Measurements from ENCODE around the gene OCA2.

The OCA2 gene

DNA sequence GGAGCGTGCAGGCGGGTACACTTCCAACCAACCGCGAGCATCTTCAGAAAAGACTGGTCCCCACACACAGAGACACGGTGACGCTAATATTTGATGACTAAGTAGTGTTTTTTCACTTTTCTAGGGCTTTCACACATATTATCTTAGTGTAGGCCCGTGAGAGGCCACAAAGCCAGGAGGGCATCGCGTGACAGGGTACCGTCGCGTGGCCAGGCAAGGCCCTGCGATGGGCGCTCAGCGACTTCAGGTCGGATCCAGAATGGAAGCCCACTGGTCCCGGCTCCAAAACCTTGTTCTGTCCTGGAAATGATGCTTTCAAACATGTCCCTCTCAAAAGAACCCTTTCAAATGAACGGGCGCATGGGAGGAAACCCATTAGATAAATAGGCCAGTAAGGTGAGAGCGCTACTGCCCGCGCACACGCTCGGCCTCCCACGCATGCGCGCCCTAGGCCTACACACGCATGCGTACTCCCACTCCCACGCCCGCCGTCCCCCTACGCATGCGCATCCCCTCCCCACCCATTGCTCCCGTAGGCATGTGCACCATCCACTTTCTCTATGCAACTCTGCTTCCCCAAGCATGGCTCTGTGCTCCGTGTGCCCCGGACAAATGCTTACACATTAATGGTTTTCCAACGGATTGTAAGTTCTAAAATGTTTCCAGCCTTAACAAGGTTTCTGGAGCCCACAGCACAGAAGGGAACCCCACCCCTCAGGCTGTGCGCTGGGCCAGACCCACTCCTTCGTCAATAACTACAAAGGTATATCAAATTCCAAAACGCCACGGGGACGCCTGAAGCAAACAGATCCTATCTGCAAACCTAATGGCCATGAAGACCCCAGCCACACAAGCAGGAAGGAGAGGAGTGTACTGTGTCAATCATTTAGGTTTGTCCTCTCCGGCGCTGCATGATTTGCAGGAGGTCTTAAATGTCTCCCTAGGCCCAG is 72.1 kb downstream of the OCA2 start:
- peaks cover 0 to 2% of the 10 kb centered on the region in 2 donors for H3K4me1 Mint-ChIP-seq (ENCODE audit: low read depth in 2 of 2)
- DNase-seq (no peak), ATAC-seq (replicated peaks) (no peak)
- H3K36me3 Mint-ChIP-seq (ENCODE audit: insufficient read depth), result no peaks in the 10 kb centered on the region
- no peak overlapping the region for H3K27ac Mint-ChIP-seq
- no peaks in the 10 kb centered on the region for H3K9me3 Mint-ChIP-seq
- peaks cover 5 to 18% of the 10 kb centered on the region in 2 donors for H3K27me3 Mint-ChIP-seq
- H3K4me3 Mint-ChIP-seq, result no peak overlapping the region

DNA sequence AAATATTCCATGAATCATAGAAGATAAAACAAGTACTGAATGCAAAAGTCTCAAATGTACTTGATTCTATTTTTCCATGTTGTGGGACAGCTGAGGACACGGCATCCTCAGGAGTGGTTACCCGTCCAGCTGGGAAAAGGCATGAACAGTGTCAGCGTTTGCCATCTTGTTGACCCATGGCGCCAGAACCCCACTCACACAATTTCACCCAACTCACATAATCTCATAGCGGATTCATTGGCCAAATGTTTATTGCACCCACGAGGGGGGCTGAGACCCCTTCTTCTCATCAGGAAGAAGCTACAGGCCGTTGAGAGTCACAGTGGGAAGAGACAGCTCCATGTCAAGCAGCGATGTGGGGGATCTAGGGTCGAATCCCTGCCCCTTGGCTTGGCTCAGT is 72.9 kb downstream of the OCA2 start:
- H3K27ac Mint-ChIP-seq, result no peak overlapping the region
- no peak for DNase-seq
- H3K4me3 Mint-ChIP-seq, result no peak overlapping the region

DNA sequence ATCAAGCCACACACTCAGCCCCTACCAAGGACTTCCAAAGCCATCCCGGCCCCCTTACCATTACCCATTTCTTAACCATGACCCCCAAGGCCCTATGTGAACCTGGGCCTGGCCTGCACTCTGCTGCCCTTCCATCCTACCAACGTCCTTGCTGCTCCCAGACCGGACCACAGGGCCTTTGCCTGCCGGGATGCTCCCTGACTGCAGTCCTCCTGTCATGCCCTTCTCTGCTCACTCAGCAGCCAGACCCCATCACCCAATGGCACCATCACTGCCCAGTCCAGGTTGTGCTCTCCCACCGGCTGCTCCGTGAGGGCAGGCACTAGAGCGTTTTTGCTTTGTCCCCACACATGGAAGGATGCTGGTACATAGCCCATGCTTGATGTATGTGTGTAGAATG is 73.7 kb downstream of the OCA2 start:
- H3K27ac Mint-ChIP-seq, result no peak overlapping the region
- H3K9me3 Mint-ChIP-seq, result no peaks in the 10 kb centered on the region
- ATAC-seq (replicated peaks) (no peak), DNase-seq (no peak)
- H3K36me3 Mint-ChIP-seq (ENCODE audit: insufficient read depth), result no peaks in the 10 kb centered on the region
- H3K4me1 Mint-ChIP-seq (ENCODE audit: low read depth in 2 of 2), result peaks cover 0 to 2% of the 10 kb centered on the region in 2 donors
- H3K27me3 Mint-ChIP-seq, result peaks cover 5 to 17% of the 10 kb centered on the region in 2 donors
- no peak overlapping the region for H3K4me3 Mint-ChIP-seq

More for the DNA sequence above, 72.9 kb downstream of the OCA2 start:
- no peaks in the 10 kb centered on the region for H3K9me3 Mint-ChIP-seq
- H3K27me3 Mint-ChIP-seq, result peaks cover 5 to 18% of the 10 kb centered on the region in 2 donors
- no peak for ATAC-seq (replicated peaks)
- H3K4me1 Mint-ChIP-seq (ENCODE audit: low read depth in 2 of 2), result peaks cover 0 to 2% of the 10 kb centered on the region in 2 donors
- H3K36me3 Mint-ChIP-seq (ENCODE audit: insufficient read depth), result no peaks in the 10 kb centered on the region

DNA sequence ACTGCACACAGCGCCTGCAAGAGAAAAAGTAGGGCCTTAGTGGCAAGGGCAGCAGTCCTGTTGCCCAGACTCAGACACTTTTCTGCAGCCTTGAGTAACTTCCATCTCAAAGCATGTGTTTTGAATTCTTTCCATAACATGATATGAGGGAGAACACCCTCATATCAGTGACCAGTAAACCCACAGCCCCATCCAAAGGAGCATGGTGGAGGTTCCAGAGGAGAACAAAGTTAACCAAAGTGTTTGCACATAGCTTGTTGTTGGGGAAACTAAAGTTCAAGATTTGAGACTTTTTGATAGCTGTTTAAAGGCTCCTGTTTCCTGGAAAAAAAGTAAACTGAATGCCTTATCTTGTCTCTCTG is 74.2 kb downstream of the OCA2 start:
- ATAC-seq (replicated peaks), result no peak
- H3K27ac Mint-ChIP-seq, result no peak overlapping the region
- H3K36me3 Mint-ChIP-seq (ENCODE audit: insufficient read depth), result no peaks in the 10 kb centered on the region

DNA sequence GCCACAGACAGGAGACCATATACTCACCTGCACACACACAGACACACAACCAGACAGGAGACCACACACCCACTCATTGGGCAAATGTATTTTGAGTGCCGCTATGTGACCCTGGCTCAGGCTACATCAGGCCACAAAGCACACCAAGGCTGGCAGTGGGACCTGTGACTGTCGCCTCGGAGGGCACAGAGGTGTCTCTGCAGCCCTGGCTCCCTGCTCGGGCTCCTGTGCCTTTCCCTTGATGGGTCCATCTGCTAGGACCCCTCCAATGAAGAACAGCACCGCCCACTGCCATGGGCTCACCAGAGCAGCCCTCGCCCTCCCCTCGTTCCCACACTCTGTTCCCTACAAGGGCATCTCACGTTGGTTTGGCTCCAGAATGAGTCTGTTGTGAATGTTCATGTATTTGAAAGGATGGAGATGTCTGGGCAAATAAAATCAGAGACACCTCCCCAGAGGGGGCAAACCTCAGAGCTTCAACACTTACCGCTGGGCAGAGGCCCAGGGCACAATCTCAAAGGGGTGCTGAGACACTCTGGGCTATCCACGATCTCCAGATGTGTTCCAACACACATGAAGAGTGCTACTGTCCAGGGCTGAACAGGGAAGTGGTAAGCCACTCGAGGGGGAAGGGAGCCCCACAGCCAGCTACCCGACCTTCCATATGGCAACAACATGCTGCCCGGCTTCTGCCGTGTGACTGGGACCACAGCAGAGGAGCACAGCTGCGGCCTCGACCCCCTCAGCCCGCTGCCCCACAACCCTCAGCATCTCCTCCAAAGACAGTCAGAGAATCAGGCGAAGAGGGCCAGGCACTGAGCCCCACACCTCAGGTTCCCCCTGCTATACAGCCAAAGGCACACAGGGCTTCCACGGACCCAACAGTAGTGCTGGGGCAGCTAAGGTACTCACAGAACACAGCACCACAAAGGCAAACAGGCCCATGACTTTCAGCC is 74.9 kb downstream of the OCA2 start:
- Mint-ChIP-seq H3K4me1 (ENCODE audit: low read depth in 2 of 2) (peaks cover 0 to 2% of the 10 kb centered on the region in 2 donors), H3K9me3 (no peaks in the 10 kb centered on the region), H3K4me3 (no peak overlapping the region), H3K27me3 (peaks cover 0 to 10% of the 10 kb centered on the region in 2 donors), H3K36me3 (ENCODE audit: insufficient read depth) (no peaks in the 10 kb centered on the region), H3K27ac (no peak overlapping the region)
- no peak for DNase-seq
- no peak for ATAC-seq (replicated peaks)

More for the DNA sequence above, 74.2 kb downstream of the OCA2 start:
- Mint-ChIP-seq H3K27me3 (peaks cover 1 to 12% of the 10 kb centered on the region in 2 donors), H3K4me3 (no peak overlapping the region), H3K9me3 (no peaks in the 10 kb centered on the region), H3K4me1 (ENCODE audit: low read depth in 2 of 2) (peaks cover 0 to 2% of the 10 kb centered on the region in 2 donors)
- no peak for DNase-seq

DNA sequence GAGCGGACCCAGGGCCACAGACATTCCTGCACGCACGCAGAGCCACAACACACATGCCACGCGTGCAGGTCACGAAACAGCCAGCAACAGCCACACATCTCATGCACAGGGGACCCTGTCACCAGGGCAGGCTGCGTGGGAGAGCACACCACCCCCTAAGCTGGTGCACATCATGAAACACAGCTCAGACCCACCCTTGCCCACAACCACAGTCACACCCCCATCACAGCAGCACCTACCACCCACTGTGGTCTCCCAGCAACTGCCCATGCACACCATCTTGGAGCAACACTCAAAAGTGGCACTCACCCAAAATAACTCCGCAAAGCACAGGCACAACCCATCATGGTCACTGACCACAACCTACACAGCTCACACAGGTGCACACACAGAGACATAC is 75.7 kb downstream of the OCA2 start:
- ATAC-seq (replicated peaks) (no peak), DNase-seq (no peak)
- H3K27ac Mint-ChIP-seq, result no peak overlapping the region
- peaks cover 0 to 18% of the 10 kb centered on the region in 2 donors for H3K27me3 Mint-ChIP-seq
- no peaks in the 10 kb centered on the region for H3K9me3 Mint-ChIP-seq
- H3K4me3 Mint-ChIP-seq, result no peak overlapping the region
- peaks cover 0 to 2% of the 10 kb centered on the region in 2 donors for H3K4me1 Mint-ChIP-seq (ENCODE audit: low read depth in 2 of 2)
- H3K36me3 Mint-ChIP-seq (ENCODE audit: insufficient read depth), result no peaks in the 10 kb centered on the region

DNA sequence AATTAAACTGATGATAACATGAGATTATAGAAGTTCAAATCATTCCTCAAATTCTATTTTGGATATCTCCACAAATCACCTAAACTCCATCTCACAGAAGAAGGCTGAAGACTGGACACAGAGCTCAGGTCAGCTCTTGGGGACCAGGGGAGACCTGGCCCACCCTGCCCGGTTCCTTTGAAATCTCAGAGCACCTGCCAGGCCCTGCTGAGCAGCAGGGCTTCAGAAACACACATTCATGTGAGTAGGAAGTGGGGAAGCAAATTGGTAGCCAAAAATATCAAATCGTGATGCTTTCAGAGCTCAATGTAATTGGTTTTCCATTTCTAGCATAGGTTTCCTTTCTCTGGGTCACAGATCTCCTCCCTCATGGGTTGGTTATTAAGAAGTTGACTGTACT is 76.2 kb downstream of the OCA2 start:
- no peak for ATAC-seq (replicated peaks)
- H3K4me1 Mint-ChIP-seq (ENCODE audit: low read depth in 2 of 2), result peaks cover 0 to 2% of the 10 kb centered on the region in 2 donors
- DNase-seq, result no peak

DNA sequence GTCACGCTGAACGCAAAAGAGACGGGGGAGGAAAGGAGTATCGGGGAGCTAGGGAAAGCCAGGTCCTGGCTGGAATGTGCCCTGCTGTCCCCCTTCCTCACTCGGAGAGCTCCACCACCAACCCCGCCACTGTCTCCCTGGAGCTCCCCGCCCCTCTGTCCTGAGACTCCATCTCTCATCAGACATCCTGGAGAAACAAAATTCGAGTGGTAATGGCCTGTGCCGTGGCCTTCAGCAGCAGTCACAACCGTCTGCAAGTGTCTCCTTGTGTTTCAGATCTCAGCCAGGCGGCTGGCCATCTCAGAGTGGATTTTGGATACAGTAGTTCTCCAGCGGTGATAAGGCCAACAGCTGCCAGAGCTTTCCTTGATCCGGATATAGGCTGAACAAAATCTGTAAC is 76.9 kb downstream of the OCA2 start:
- H3K4me3 Mint-ChIP-seq, result no peak overlapping the region
- H3K4me1 Mint-ChIP-seq (ENCODE audit: low read depth in 2 of 2), result peaks cover 0 to 2% of the 10 kb centered on the region in 2 donors
- H3K9me3 Mint-ChIP-seq, result no peaks in the 10 kb centered on the region
- ATAC-seq (replicated peaks), result no peak
- H3K36me3 Mint-ChIP-seq (ENCODE audit: insufficient read depth), result no peaks in the 10 kb centered on the region
- H3K27ac Mint-ChIP-seq, result no peak overlapping the region
- no peak for DNase-seq
- H3K27me3 Mint-ChIP-seq, result peaks cover 0 to 23% of the 10 kb centered on the region in 2 donors

More for the DNA sequence above, 76.2 kb downstream of the OCA2 start:
- H3K9me3 Mint-ChIP-seq, result no peaks in the 10 kb centered on the region
- H3K27ac Mint-ChIP-seq, result no peak overlapping the region
- peaks cover 0 to 23% of the 10 kb centered on the region in 2 donors for H3K27me3 Mint-ChIP-seq
- H3K4me3 Mint-ChIP-seq, result no peak overlapping the region
- no peaks in the 10 kb centered on the region for H3K36me3 Mint-ChIP-seq (ENCODE audit: insufficient read depth)

DNA sequence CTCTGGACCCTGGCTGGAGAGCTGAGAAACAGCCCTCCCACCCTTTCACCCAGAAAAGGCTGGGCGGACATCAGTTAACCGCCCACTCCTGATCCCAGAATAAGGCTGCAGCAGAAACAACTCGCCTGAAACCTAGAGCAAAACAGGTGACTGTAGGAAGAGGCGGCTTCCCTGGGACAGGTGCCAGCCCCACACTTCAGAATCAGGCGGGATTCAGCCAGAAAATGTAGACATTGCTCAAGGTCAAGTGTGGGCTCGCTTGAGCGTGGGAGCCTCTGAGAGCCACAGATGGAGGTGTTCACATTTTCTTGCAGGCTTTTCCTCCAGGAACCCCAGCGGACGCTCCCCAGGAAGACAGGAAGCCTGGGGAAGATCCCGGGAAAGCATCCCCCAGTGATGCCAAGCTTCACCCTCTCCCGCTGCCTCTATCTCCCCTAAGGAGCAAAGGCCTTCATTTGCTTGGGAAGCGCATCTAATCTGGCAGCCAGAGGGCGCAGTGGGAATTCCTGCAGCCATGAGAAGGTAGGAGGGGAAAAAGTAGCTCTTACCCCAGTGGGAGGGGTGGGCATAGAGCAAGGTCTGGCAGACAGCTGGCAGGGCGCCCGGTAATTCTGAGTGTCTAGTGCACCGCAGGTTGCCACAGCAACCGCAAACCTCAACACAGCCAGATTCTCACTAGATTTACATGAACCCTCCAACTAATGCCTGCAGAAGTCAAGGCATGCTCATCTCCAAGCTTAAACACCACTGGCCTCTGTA is 77.7 kb downstream of the OCA2 start:
- Mint-ChIP-seq H3K27ac (no peak overlapping the region), H3K27me3 (peaks cover 0 to 23% of the 10 kb centered on the region in 2 donors), H3K9me3 (no peaks in the 10 kb centered on the region), H3K4me1 (ENCODE audit: low read depth in 2 of 2) (peaks cover 0 to 2% of the 10 kb centered on the region in 2 donors), H3K4me3 (no peak overlapping the region), H3K36me3 (ENCODE audit: insufficient read depth) (no peaks in the 10 kb centered on the region)
- ATAC-seq (replicated peaks), result no peak
- DNase-seq, result no peak

DNA sequence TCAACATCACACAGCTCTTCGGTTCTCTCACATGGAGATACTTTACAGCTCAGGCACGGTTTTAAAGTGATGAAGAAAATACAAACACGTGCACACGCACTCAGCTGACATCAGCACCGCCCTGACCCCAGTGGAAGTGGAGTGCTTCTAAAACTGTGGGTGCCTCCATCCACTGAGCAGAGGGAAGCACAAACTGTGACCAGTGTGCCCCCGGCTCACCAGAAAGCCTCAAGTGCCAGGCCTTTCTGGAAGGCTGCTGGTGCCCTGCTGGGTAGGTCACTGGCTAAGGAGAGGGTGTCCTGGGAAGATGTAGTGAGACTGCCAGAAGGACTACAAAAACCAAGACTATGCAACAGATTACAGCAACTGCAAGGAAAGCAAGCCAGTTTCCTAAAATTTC is 78.5 kb downstream of the OCA2 start:
- Mint-ChIP-seq H3K9me3 (no peaks in the 10 kb centered on the region), H3K27me3 (peaks cover 0 to 23% of the 10 kb centered on the region in 2 donors), H3K4me3 (no peak overlapping the region), H3K4me1 (ENCODE audit: low read depth in 2 of 2) (peaks cover 0 to 2% of the 10 kb centered on the region in 2 donors), H3K36me3 (ENCODE audit: insufficient read depth) (no peaks in the 10 kb centered on the region), H3K27ac (no peak overlapping the region)
- ATAC-seq (replicated peaks) (no peak), DNase-seq (no peak)

DNA sequence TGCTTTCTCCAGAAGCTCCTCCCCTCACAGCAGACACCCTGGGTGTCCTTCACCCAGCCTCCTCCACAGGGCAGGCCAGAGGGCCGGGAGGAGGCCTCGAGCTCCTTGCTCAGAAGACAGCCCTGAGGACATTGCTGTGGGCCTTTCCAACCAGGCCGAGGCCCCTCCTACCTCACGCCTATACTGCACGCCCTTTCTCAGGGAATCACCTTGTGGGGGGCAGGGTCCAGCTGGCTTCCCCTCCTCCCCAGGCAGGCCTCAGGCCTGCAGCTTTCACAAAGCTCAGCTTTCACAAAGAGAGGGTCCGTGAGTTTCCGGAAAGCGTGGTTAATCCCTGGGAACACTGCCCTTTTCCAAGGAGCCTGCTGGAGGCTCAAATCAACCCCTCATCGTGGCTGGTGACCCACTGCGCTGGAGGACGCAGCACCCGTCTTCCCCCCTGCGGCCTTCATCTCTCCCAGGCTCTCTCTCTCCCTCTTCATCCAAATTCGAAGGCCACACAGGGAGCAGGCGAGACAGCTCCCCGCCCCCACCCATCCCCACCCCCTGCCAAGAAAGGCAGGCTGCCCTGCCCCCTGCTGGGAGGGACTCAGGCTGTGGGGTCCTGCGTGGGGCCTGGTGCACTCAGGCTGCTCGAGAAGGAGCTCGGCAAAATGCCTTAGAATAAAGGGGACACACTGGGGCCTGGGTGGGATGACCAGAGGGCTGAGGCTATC is 79.4 kb downstream of the OCA2 start:
- peaks cover 0 to 2% of the 10 kb centered on the region in 2 donors for H3K4me1 Mint-ChIP-seq (ENCODE audit: low read depth in 2 of 2)
- no peak overlapping the region for H3K27ac Mint-ChIP-seq
- no peak overlapping the region for H3K4me3 Mint-ChIP-seq
- no peaks in the 10 kb centered on the region for H3K9me3 Mint-ChIP-seq
- ATAC-seq (replicated peaks), result no peak
- no peaks in the 10 kb centered on the region for H3K36me3 Mint-ChIP-seq (ENCODE audit: insufficient read depth)
- no peak for DNase-seq
- peaks cover 0 to 23% of the 10 kb centered on the region in 2 donors for H3K27me3 Mint-ChIP-seq

DNA sequence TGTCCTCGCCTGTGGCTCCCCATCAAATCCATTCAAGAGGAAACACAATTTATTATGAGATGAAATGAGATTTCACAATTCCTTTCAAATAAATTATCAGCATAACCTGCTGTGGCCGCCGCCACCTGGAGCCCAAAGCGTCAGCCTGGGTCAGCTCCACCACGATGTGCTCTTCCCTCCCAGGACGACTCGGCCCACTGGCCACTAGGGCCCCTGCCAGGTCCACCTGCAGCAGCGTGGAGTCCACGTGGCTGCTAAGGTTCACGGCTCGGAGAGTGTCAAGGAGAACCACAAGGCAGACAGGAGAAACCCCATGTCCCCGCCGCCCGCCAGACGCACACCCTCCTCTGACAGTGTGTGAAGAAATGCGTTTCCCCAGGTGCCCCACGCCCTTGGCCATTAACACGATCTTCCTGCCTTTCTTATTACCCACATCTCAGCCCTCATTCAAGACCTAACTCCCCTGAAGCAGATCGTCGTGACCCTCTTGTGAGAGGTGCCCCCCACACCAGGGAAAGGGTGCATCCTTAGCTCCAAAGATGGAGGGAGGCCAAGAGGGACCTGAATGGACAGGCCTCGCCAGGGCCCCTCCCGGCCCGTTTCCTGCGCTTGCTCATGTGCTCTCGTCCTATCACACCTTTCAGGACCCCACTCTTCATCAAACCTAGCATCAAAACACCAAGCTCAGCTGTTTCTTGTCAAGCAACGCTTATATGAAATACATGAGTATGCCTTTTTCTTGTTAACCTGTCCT is 80.6 kb downstream of the OCA2 start:
- H3K36me3 Mint-ChIP-seq (ENCODE audit: insufficient read depth), result no peaks in the 10 kb centered on the region
- no peaks in the 10 kb centered on the region for H3K4me1 Mint-ChIP-seq (ENCODE audit: low read depth in 2 of 2)
- ATAC-seq (replicated peaks), result no peak
- H3K4me3 Mint-ChIP-seq, result no peak overlapping the region
- H3K27me3 Mint-ChIP-seq, result peaks cover 0 to 17% of the 10 kb centered on the region in 2 donors
- no peaks in the 10 kb centered on the region for H3K9me3 Mint-ChIP-seq
- H3K27ac Mint-ChIP-seq, result no peak overlapping the region
- no peak for DNase-seq

Measured in effector memory CD8-positive, alpha-beta T cell (primary cell).